COLO668 (cell line): Measurements from ENCODE around the gene PARP6.
A peak's percentile ranks its signal among the peaks of the same experiment; 100 is the strongest.
"Not testable (repeated sequence)": the region's sequence is repeated elsewhere in the genome, so short reads cannot be mapped to it uniquely, and the experiment has no call there.

Source experiments
- DNase-seq: peaks from one replicate; lab custom pipeline; 2025; ENCODE audit not compliant: unreplicated experiment; lab: John Stamatoyannopoulos, UW

PARP6 gene

DNA sequence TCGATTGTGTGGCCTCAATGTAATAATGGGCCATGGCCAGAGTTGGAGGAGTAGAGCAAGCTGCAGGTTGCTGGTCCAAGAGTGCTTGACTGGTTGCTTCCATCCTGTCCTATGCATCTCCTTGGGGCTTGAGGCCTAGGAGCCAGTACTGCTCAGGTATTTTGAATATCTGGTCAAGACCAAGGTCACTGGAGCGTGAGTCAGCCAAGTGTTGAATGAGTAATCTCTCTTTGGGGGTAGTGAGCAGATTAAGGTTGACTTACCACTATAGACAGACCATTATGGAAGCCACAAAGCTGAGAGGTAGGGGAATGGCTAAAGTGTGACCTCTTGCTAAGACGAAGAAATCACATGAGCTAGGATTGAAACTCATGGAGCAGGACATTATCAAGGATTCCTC is 9.4 kb upstream of the PARP6 start:
- no peak for DNase-seq

DNA sequence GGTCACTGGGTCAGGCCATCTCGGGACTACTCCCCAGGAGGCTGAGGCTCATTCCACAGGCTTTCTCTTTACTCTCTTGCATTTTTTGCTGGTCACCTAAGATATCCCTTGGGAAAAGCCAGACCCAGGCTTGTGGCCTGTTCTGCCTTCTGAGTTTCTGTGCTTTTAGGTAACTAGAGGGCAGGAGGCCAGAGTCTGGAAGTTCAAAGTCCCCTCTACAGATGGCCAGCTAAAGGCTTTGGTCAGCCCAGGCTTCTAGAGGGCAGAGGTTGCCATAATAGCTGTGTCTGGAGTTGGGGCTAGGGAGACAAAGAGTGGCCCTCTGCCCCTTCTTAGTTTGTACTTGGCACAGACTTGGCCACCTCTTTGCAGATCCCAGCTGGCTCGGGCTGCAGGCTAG is 8.4 kb upstream of the PARP6 start:
- no peak for DNase-seq

DNA sequence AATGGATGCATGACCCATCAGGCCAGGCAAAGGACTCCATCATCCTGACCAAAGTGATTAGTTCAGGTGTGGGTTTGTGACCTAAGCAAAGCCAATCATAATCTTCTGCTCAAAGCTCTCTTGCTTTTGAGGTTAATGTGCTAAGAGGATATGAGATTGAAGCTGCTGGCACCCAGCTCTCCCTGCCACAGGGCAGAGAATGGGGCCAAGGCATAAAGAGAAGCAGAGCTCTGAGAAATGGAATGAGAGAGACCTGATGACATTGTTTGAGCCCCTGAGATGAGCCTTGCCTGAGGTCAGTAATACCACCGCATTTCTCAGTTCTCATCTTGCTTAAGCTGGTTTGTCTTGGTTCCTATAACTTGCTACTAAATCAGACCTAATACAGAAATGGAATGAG is 6.4 kb upstream of the PARP6 start:
- no peak for DNase-seq

DNA sequence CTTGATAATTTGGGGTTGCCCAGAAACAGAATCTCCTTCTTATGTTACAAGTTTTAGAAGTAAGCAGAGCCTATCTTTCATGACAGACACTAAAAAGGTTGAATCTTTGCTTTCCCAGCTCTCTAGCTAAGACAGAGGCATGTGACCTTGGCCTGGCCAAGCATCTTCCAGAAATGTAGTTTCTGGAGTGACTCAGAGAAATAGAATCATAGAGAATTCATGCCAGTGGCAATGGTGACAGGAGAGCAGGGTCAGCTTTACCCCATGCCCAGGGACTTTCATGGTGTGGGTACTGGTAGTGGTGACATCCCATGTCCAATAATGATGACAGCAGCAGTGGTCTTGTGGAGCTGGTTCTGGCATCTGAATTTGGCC is 4.0 kb upstream of the PARP6 start:
- no peak for DNase-seq

DNA sequence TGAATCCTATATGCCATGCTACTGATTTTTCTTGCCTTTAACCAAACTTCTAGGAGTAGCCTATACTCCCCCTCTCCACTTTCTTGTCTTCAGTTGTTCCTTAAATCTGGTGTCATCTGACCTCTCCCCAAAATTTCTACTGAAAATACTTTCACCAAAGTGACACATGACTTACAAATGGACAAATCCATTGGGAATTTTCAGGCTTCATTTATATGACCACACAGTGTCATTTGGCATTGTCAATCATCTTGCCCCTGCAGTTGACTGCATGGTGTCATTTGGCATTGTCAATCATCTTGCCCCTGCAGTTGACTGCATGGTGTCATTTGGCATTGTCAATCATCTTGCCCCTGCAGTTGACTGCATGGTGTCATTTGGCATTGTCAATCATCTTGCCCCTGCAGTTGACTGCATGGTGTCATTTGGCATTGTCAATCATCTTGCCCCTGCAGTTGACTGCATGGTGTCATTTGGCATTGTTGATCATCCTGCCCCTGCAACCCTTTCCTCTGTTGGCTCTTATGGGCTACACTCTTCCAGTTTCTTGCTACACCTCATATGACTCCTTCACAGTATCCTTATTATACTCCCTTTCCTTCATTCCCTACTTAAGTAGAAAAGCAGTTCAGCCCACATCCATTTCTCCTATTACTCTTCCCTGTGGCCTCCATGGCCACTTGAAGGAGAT is 3.4 kb upstream of the PARP6 start:
- DNase-seq: not testable (repeated sequence)

DNA sequence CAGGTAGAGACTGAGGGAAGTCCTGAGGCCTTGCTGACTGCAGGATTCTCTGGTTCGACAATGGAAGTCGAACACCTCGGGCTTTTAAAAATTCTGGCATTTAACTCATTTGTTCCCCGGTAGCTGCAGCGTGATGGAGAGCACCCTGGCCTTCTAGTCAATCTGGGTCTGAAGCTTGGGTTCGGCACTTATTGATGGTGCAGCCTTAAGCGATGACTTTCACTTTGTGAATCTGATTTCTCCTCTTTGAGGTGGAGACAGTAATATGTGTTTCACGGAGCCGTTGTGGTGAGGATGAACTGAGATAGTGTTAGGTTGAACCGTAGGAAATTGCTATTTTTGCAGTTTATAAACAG is 621 bp upstream of the PARP6 start:
- DNase-seq: no peak

DNA sequence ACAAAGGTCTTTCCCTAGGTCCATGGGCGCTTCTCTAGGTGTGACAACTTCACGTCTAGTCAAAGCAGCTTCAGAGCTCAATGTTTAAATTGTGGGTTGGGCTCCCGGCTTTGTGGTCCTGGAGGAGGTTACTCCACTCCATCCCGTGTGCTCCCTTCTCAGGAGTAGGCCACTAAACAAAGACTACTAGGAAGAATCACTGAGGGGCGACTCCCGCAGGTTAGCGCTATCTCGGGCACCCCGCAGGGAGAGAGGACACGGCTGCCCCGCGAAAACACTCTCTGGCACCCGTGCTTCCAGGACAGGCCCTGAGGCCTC is 500 bp downstream of the PARP6 start:
- peak; percentile 45 for DNase-seq

DNA sequence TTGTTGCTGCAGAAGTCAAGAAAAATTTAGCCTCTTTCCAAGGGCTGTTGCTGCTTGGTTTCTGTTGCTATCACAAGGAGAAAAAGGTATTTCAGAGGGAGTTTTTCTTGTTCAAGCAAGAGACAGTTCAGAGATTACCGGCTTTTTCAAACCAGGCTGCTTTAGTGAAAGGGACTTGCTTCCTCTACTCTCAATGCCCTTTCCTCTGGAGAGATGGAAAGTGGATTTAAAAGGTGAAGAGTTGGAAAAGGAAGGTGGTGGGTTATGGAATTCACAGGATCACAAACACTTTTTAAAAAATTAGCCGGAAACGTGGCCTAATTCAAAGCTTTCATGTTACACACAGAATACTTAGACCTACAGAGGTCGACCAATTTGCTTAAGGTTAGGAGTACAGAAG is 1.1 kb downstream of the PARP6 start:
- DNase-seq: no peak

DNA sequence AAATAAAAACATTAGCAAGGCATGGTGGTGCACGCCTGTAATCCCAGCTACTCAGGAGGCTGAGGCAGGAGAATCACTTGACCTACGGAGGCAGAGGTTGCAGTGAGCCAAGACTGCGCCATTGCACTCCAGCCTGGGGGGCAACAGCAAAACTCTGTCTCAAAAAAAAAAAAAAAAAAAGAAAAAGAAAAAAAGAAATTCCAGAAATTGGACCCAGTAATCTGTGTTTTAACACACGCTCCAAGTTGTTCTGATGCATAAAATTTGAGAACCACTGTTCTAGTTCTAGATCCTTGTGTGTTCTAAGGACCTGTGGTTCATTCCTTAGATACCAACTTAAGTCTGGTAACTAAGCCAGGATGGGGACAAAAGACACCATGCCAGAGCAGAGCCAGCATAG is 2.6 kb downstream of the PARP6 start:
- no peak for DNase-seq

DNA sequence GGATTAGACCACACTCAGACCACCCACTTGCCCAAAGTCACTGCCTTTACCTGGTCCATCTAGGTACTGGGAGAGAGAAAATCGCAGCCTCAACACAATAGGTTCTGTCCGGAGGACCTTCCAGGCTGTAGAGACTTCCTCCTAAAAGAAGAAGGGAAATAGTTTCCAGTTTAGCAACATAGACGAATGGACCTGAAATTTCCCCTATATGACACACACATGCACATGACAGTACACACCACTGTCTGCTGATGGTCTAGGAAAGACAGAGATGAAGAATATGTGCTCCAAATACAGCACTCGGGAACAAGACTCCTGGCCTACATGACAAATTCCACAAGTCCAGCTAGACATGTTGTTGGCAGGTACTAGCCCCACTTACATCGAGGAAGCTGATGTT is 7.3 kb downstream of the PARP6 start:
- DNase-seq: no peak

DNA sequence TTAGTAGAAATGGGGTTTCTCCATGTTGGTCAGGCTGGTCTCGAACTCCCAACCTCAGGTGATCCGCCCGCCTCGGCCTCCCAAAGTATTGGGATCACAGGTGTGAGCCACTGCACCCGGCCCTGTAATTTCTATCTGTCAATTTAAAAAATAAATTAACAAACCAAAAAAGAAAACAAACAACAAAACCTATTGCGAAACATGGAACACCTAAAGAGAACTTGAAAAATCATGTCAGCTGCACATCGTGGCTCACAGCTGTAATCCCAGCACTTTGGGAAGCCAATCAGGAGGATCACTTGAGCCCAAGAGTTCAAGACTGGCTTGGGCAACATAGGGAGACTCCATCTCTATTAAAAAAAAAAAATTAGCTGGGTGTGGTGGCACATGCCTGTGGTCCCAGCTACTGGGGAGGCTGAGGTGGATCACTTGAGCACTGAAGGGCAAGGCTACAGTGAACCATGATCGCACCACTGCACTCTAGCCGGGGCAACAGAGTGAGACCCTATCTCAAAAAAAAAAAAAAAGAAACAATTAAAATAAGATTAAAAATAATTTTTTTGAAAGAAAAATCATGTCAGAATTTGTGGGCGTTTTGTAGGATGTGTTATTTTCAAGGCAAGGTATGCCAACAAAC is 19.6 kb downstream of the PARP6 start:
- DNase-seq: no peak

DNA sequence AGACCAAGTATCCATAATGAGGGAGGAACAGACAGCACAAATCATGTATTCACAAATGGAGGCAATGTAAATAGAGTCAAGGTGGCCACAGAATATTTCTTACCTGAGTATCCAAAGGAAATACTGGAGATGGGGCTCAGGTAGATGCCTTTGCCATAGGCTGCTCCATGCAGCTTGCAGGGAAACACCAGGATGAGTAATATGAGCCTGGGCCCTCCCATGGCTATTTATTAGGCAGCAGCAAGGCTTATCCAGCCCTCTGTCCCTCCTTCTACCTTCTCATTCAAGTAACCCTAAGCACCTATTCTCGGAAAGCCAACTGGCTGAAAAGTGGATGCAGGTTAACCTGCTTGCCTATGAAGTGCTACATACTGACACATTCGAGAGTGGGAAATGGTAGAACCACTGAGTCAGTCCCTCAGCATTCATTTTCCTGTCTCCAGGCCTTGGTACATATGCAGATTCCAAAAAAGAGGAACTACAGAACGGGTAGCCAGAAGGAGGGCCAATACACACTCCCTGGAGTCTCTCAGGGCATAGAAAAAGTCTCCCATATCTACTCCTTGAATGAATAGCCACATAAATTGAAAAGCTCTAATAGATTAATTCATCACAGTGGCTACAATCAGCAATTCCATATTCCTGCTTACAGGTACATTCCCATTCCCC is 23.1 kb downstream of the PARP6 start:
- DNase-seq: no peak

DNA sequence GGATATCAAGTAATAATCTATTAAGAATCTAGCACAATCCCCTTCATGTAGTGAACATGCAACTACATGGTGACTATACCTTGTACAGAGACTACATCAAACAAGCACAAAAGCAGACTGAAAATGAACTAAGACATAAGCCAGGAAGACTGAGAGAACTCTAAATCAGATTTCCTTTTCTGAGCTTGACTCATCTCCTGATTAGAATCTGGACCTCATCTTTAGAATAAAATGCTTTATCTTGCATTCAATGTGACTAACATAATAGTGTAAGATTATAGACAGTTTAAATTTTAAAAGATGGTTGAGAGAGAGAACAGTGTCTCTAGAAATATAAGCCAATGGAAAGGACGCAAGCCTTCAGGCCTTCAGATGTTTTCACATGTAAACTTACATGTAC is 23.8 kb downstream of the PARP6 start:
- no peak for DNase-seq

DNA sequence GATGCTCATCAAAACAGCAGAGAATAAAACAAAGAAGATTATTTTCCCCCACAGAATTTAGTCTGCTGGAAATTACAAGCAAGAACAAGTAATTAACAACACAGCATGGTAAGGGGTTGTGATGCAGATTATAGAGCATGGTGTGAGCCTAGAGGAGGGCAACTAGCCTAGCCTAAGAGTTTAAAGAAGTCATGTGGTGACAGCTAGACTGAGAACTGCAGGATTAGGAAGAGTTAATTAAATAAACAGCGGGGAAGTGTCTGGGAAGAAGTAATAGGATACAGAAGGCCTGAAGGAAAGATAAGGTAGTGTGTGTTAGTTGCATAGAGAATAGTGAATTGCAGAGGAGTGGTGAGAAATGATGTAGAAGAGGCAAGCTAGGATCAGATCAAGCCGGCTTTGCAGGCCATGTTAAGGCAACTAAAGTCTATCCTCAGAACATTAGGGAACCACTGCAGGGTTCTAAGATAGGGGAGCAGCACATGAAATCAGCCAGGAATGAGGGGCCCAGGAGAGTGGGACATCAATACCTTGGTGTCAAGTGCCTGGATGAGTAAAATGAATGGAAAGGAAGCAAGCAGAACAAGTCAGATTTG is 29.5 kb downstream of the PARP6 start:
- DNase-seq: no peak

DNA sequence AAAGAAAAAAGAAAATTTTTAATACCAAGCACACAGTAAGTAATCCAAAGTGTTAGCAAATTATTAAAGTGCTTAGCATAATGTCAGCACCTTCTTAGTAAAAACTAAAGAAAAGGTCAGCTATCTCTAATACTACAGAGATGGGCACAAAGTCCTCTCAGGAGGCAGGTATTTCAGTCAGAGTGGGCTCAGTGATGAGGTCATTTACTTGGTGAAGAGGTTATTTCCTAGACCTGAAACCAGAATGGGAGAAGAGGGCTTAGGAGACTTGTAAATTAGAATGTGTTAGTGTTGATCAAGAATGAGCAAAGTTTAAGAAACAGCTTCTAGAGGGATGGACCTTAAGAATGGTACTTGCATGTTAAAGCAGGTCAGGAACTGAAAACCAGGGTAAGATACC is 32.7 kb downstream of the PARP6 start:
- no peak for DNase-seq

DNA sequence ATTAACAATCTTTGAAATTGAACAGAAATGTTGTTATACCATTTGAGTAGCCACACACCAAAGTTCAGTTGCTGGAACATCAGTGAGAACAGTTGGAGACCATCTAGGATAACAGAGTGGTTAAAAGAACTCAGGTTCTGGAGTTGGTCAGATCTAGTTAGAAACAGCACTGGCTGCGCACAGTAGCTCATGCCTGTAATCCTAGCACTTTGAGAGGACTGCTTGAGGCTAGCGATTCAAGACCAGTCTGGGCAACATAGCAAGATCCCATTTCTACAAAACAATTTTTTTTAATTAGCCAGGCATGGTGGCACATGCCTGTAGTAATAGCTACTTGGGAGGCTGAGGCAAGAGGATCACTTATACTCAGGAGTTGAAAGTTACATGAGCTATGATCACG is 33.8 kb downstream of the PARP6 start:
- DNase-seq: no peak

DNA sequence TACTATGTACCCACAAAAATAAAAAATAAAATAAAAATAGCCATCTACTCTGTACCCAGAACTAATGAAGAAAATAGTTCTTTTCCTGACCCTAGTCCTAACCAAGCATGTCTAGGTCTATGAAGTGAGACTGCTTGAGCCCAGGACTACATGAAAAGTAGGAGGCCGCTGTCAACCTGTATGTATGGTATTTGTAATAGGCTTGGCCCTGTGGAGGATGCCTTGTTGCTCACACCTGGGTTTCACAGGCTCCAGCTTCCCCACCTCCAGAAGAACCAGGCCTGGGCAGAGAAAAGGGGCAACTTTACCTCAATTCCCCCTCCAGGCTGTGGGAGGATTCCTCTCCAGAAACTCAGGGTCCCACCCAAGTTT is 34.5 kb downstream of the PARP6 start:
- DNase-seq: no peak

DNA sequence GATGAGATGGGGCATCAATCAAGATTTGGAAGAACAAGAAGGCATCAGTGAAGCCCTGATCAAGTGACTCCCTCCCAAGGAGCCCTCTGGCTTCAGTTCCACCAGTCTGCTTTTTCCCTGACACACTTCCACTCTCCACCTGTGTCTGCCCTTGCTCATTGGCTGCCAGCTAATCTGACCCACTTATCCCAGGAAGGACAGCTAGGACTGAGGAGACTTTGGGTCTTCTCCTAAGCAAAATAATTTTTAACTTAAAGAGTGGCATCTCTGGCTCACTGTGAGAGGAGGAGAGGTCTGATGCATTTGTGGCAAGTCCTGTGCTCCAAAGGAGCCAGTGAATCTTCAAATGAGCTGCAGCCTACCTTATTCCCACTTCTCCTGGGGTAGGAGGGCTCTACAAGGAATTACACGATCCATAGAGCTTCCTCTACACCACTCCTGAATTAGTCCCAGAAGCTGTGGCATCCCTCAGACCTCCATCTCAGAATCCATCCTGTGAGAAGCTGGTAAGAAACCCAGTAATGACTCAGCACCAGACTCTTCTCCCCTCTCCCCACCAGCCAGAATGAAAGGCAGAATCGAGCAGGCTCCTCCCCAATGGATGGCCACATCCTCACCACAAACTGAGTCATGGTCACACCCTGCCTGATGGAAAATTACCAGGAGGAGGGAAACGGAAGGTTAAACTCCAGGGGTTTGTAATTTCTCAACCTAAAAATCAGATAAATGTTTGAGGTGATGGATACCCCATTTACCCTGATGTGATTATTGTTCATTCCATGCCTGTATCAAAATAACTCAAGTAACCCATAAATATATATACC is 35.1 kb downstream of the PARP6 start:
- peak; percentile 44 for DNase-seq

DNA sequence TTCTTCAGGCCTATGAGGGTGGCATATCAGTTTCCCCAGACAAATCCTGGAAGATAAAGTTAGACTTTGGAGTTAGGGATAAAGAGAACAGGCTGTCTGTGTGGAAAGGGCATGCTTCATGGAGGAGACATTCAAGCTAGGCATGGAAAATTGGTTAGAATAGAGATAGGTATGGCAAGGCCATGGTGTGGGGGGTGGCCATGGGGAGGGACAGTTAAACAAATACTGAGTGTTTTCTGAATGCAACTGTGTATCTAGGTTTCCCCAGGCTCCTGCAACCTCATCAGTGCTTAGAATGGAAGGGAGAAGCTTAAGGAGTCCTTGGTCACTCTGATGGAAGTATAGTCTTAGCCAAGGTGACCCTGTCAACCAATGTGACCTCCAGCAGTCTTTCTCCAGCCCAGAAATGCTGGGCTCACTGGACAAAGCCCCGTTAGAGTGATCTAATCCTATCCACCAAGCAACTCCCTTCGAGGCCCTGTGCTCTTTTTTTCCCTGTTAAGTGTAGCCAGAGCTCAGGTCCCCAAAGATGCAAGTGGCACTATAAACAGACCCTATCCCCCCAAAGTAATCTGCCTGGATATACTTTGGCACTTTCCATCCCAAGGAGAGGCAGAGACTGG is 35.9 kb downstream of the PARP6 start:
- DNase-seq: no peak

DNA sequence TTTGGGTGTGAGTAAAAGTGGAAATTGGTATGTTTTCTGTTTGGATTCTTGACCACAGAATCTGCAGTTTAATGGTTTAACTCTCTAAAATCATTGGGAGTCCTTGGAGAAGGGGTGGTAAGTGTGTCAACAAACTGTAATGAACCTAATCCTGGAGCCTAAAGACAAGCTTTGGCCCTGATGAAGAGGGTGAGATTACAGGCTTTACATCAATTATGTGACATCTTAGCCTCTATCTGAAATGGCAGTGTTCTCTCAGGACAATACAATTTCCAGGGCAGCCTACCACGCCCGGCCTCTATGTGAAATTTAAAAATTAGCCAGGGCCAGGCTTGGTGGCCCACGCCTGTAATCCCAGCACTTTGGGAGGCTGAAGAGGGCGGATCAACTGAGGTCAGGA is 37.1 kb downstream of the PARP6 start:
- no peak for DNase-seq

DNA sequence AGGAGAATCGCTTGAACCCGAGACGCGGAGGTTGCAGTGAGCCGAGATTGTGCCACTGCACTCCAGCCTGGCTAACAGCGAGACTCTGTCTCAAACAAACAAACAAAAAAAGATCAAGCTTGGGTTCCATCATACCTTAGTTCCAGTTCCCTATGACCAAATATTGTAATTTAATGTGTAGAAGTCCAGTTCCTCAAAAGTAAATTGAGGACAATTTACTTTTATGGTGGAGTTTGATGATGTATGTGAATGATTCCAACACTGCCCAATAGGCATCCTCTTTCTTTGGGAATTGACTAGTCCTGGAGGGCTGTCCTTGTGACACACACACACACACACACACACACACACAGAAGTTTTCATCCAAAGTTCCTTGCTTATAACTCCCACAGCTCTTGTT is 38.6 kb downstream of the PARP6 start:
- no peak for DNase-seq
